ENCODE measurements around the gene GLT1D1.
A peak's percentile ranks its signal among the peaks of the same experiment; 100 is the strongest.
"Not testable (repeated sequence)": the region's sequence is repeated elsewhere in the genome, so short reads cannot be mapped to it uniquely, and the experiment has no call there.

Gene GLT1D1

GRCh38 chr12:128852885-128853599 is at the start of gene GLT1D1:
Gene GLT1D1 (plus strand): TSS chr12:128853478. CDS start chr12:128853582, 104 bp downstream.
- H3K27ac ChIP-seq, result no peak within 1 kb of the TSS
- H3K36me3 ChIP-seq (ENCODE audit: control insufficient read depth, insufficient read depth, low read length), result no peaks in the 10 kb centered on the region
- H3K79me2 ChIP-seq, result no peaks in the 10 kb centered on the region
- no peak for TF ChIP-seq CTCF (IDR thresholded peaks at IDR 0.05)
- H3K9me3 ChIP-seq (ENCODE audit: control insufficient read depth, low read length), result no peaks in the 10 kb centered on the region
- H3K9ac ChIP-seq, result no peak within 1 kb of the TSS
- no peak within 1 kb of the TSS for H3K4me3 ChIP-seq (ENCODE audit: low read depth, low read length)
- peak within 1 kb of the TSS; percentile 51 for H3K4me2 ChIP-seq (ENCODE audit: low read length)
- peak within 1 kb of the TSS; percentile 10 for H2AFZ ChIP-seq
- no peaks in the 10 kb centered on the region for H3K27me3 ChIP-seq (ENCODE audit: control insufficient read depth, insufficient read depth, low read length)
- H3K4me1 ChIP-seq, result no peaks in the 10 kb centered on the region

- H3K36me3 ChIP-seq (ENCODE audit: control insufficient read depth, insufficient read depth, low read length), result no peaks in the 10 kb centered on the region
- no peak overlapping the region for H3K27ac ChIP-seq
- TF ChIP-seq CTCF (IDR thresholded peaks at IDR 0.05), result no peak
- H3K4me1 ChIP-seq, result peaks cover 3% of the 10 kb centered on the region
- no peak overlapping the region for H3K9ac ChIP-seq
- no peak overlapping the region for H3K4me3 ChIP-seq (ENCODE audit: low read depth, low read length)
- H3K79me2 ChIP-seq, result peaks cover 17% of the 10 kb centered on the region
- no peak overlapping the region for H3K4me2 ChIP-seq (ENCODE audit: low read length)
- no peak overlapping the region for H2AFZ ChIP-seq
- H3K9me3 ChIP-seq (ENCODE audit: control insufficient read depth, low read length), result no peaks in the 10 kb centered on the region
- H3K27me3 ChIP-seq (ENCODE audit: control insufficient read depth, insufficient read depth, low read length), result no peaks in the 10 kb centered on the region
Measured at GRCh38 chr12:128803788-128804187, 49.5 kb upstream of the GLT1D1 start.

- no peak overlapping the region for H3K27ac ChIP-seq
Measured at GRCh38 chr12:128804762-128805161, 48.5 kb upstream of the GLT1D1 start.

GRCh38 chr12:128805406-128805805 is 47.9 kb upstream of the GLT1D1 start:
- H3K4me2 ChIP-seq (ENCODE audit: low read length); H3K27ac ChIP-seq; H2AFZ ChIP-seq; H3K9ac ChIP-seq; H3K9me3 ChIP-seq (ENCODE audit: control insufficient read depth, low read length); H3K27me3 ChIP-seq (ENCODE audit: control insufficient read depth, insufficient read depth, low read length); H3K4me3 ChIP-seq (ENCODE audit: low read depth, low read length); H3K36me3 ChIP-seq (ENCODE audit: control insufficient read depth, insufficient read depth, low read length); H3K4me1 ChIP-seq: not testable (repeated sequence)
- peaks cover 17% of the 10 kb centered on the region for H3K79me2 ChIP-seq

More at GRCh38 chr12:128804762-128805161, 48.5 kb upstream of the GLT1D1 start:
- Histone ChIP-seq H3K9me3 (ENCODE audit: control insufficient read depth, low read length) (no peaks in the 10 kb centered on the region), H3K9ac (no peak overlapping the region), H3K4me2 (ENCODE audit: low read length) (no peak overlapping the region), H3K36me3 (ENCODE audit: control insufficient read depth, insufficient read depth, low read length) (no peaks in the 10 kb centered on the region), H3K79me2 (peaks cover 17% of the 10 kb centered on the region), H3K27me3 (ENCODE audit: control insufficient read depth, insufficient read depth, low read length) (no peaks in the 10 kb centered on the region), H3K4me3 (ENCODE audit: low read depth, low read length) (no peak overlapping the region), H3K4me1 (peaks cover 3% of the 10 kb centered on the region), H2AFZ (no peak overlapping the region)
- no peak for TF ChIP-seq CTCF (IDR thresholded peaks at IDR 0.05)

- Histone ChIP-seq H3K27me3 (ENCODE audit: control insufficient read depth, insufficient read depth, low read length) (no peaks in the 10 kb centered on the region), H3K4me3 (ENCODE audit: low read depth, low read length) (no peak overlapping the region), H3K9ac (no peak overlapping the region), H3K4me2 (ENCODE audit: low read length) (no peak overlapping the region), H3K79me2 (peaks cover 12% of the 10 kb centered on the region), H2AFZ (no peak overlapping the region), H3K4me1 (peaks cover 13% of the 10 kb centered on the region), H3K27ac (no peak overlapping the region), H3K9me3 (ENCODE audit: control insufficient read depth, low read length) (no peaks in the 10 kb centered on the region), H3K36me3 (ENCODE audit: control insufficient read depth, insufficient read depth, low read length) (no peaks in the 10 kb centered on the region)
- no peak for TF ChIP-seq CTCF (IDR thresholded peaks at IDR 0.05)
Measured at GRCh38 chr12:128806573-128806972, 46.7 kb upstream of the GLT1D1 start.

Data from parathyroid adenoma (tissue), 2 donors.